Measurements from ENCODE around the gene TPSD1.

Gene TPSD1

DNA sequence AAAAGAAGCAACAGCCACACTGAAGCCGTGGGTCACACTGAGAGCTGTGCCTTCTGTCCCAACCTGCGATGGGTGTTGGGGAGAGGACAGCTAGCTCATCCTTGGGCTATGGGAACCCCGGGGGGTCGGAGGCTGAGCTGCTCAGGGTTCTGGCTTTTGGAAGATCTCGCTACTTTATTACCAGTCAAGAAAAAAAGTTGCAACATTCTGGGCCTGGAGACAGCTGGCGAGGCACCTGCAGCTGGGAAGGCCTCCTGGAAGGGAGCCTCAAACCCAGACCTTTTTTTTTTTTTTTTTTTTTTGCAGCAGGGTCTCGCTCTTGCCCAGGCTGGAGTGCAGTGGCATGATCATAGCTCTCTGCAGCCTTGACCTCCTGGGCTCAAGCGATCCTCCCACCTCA is 24.9 kb downstream of the TPSD1 start:
- Histone ChIP-seq H3K36me3 (ENCODE audit: control insufficient read depth, insufficient read depth, low read length) (no peaks in the 10 kb centered on the region), H3K27me3 (replicated peaks; ENCODE audit: control insufficient read depth, insufficient read depth, low read length, poor library complexity, severe bottlenecking) (peaks cover 11% of the 10 kb centered on the region), H3K4me3 (ENCODE audit: insufficient read depth, low read depth, low read length, poor library complexity, severe bottlenecking) (no peak overlapping the region), H3K9me3 (ENCODE audit: control insufficient read depth, low read length) (no peaks in the 10 kb centered on the region), H3K4me1 (ENCODE audit: control insufficient read depth, insufficient read depth, low read length, poor library complexity, severe bottlenecking) (no peaks in the 10 kb centered on the region), H3K27ac (ENCODE audit: insufficient read depth, low read length, poor library complexity, severe bottlenecking) (no peak overlapping the region)
- DNase-seq = no peak

DNA sequence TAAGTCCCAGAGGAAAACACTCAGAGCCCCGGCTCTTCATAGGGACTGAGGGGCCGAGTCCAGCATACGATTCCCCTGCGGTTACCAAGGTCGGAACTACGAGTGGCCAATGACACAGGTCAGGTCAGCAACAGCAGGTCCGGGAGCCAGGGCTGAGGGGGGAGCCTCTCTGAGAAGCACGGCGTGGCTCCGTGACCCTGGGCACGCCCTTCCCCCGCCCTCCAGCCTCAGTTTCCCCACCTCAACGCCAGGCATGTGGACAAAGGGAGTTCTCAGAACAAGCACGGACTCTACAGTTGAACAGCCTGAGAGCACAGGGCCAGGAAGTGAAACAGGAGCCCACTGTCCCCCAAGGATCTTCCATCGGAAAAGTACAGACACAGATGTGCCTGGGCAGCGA is 25.6 kb downstream of the TPSD1 start:
- Histone ChIP-seq H3K27me3 (replicated peaks; ENCODE audit: control insufficient read depth, insufficient read depth, low read length, poor library complexity, severe bottlenecking) (peaks cover 11% of the 10 kb centered on the region), H3K4me3 (ENCODE audit: insufficient read depth, low read depth, low read length, poor library complexity, severe bottlenecking) (no peak overlapping the region), H3K9me3 (ENCODE audit: control insufficient read depth, low read length) (no peaks in the 10 kb centered on the region), H3K4me1 (ENCODE audit: control insufficient read depth, insufficient read depth, low read length, poor library complexity, severe bottlenecking) (no peaks in the 10 kb centered on the region), H3K36me3 (ENCODE audit: control insufficient read depth, insufficient read depth, low read length) (no peaks in the 10 kb centered on the region), H3K27ac (ENCODE audit: insufficient read depth, low read length, poor library complexity, severe bottlenecking) (no peak overlapping the region)
- no peak for DNase-seq

DNA sequence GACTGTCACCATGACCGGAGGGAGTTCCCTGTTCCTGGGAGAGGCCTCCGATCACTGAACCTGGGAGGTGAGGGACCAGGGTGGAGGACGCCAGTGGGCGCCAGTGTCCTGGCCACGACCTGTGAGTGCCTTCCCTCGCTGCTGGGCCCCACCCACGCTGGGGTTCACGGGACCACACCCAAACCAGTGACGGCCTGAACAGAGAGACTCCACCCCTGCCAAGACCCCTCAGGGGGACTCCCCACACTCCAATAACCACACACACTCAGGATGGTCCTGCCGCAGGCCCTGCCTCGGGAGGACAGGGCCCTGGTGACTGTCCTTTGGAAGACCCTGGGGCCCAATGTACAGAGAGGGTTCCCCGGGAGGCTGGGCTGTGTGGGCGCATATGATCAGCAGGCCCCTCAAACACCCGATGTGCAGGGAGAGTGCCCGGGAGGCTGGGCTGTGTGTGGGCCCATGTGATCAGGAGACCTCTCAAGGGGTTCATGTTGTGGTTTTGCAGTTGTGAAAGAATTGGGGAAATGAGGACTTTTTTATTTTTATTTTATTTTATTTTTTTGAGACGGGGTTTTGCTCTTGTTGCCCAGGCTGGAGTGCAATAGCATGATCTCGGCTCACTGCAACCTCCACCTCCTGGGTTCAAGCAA is 26.6 kb downstream of the TPSD1 start:
- Histone ChIP-seq H3K4me3 (ENCODE audit: insufficient read depth, low read depth, low read length, poor library complexity, severe bottlenecking) (no peak overlapping the region), H3K9me3 (ENCODE audit: control insufficient read depth, low read length) (no peaks in the 10 kb centered on the region), H3K27me3 (replicated peaks; ENCODE audit: control insufficient read depth, insufficient read depth, low read length, poor library complexity, severe bottlenecking) (peaks cover 6% of the 10 kb centered on the region)

DNA sequence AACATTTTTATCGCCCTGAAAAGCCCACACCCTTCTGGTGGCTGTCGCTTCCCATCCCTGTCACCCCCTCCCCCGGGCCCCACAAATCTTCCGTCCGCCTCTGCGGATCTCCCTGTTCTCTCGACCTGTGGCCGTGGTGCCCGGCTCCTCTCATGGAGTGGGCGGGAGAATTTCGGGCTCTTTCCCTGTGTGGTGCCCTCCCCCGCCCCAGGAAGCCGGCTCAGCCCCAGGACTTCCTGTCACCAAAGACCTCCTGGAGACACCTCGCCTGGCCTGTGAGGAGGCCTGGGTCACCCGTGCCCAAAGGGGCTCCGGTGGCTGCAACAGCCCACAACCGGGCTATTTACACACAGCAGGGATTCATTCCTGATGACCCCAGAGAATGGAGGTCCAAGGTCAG is 27.4 kb downstream of the TPSD1 start:
- Histone ChIP-seq H3K4me1 (ENCODE audit: control insufficient read depth, insufficient read depth, low read length, poor library complexity, severe bottlenecking) (no peaks in the 10 kb centered on the region), H3K27me3 (replicated peaks; ENCODE audit: control insufficient read depth, insufficient read depth, low read length, poor library complexity, severe bottlenecking) (no peaks in the 10 kb centered on the region), H3K9me3 (ENCODE audit: control insufficient read depth, low read length) (no peaks in the 10 kb centered on the region), H3K4me3 (ENCODE audit: insufficient read depth, low read depth, low read length, poor library complexity, severe bottlenecking) (no peak overlapping the region), H3K27ac (ENCODE audit: insufficient read depth, low read length, poor library complexity, severe bottlenecking) (no peak overlapping the region), H3K36me3 (ENCODE audit: control insufficient read depth, insufficient read depth, low read length) (no peaks in the 10 kb centered on the region)
- no peak for DNase-seq

More for the DNA sequence above, 26.6 kb downstream of the TPSD1 start:
- H3K4me1 ChIP-seq (ENCODE audit: control insufficient read depth, insufficient read depth, low read length, poor library complexity, severe bottlenecking) = no peaks in the 10 kb centered on the region
- no peak overlapping the region for H3K27ac ChIP-seq (ENCODE audit: insufficient read depth, low read length, poor library complexity, severe bottlenecking)
- DNase-seq = no peak
- H3K36me3 ChIP-seq (ENCODE audit: control insufficient read depth, insufficient read depth, low read length) = no peaks in the 10 kb centered on the region

DNA sequence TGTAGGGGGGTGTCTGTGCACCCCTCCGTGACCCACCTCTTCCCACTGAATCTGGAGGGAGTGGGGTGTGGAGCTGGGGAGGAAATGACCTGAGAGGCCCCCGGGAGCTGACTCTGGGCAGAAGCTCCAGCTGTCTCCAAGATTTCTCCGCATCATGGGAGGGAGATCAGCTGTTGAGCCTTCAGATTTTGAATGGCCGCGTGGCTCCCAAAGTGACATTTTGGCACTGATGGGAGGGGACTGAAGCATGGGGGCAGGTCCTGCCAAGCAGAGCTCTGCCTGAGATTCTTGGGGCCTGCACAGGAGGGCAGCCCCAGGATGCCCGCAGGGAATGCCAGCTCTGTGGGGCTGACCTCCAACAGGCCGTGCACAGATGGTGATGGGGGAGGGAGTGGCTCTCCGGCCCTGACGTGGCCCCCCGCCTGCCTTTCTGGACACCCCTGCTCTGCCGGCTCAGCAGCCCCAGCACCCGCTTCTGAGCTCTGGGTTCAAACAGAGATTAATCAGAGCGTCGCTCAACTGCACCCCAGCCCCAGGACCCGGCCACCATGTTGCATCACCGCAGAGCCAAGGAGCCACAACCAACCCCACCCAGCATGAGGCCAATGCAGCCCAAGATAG is 28.2 kb downstream of the TPSD1 start:
- no peak overlapping the region for H3K4me3 ChIP-seq (ENCODE audit: insufficient read depth, low read depth, low read length, poor library complexity, severe bottlenecking)
- no peaks in the 10 kb centered on the region for H3K9me3 ChIP-seq (ENCODE audit: control insufficient read depth, low read length)
- no peak for DNase-seq
- H3K27ac ChIP-seq (ENCODE audit: insufficient read depth, low read length, poor library complexity, severe bottlenecking) = no peak overlapping the region
- H3K4me1 ChIP-seq (ENCODE audit: control insufficient read depth, insufficient read depth, low read length, poor library complexity, severe bottlenecking) = no peaks in the 10 kb centered on the region
- peaks cover 8% of the 10 kb centered on the region for H3K27me3 ChIP-seq (replicated peaks; ENCODE audit: control insufficient read depth, insufficient read depth, low read length, poor library complexity, severe bottlenecking)
- no peaks in the 10 kb centered on the region for H3K36me3 ChIP-seq (ENCODE audit: control insufficient read depth, insufficient read depth, low read length)

DNA sequence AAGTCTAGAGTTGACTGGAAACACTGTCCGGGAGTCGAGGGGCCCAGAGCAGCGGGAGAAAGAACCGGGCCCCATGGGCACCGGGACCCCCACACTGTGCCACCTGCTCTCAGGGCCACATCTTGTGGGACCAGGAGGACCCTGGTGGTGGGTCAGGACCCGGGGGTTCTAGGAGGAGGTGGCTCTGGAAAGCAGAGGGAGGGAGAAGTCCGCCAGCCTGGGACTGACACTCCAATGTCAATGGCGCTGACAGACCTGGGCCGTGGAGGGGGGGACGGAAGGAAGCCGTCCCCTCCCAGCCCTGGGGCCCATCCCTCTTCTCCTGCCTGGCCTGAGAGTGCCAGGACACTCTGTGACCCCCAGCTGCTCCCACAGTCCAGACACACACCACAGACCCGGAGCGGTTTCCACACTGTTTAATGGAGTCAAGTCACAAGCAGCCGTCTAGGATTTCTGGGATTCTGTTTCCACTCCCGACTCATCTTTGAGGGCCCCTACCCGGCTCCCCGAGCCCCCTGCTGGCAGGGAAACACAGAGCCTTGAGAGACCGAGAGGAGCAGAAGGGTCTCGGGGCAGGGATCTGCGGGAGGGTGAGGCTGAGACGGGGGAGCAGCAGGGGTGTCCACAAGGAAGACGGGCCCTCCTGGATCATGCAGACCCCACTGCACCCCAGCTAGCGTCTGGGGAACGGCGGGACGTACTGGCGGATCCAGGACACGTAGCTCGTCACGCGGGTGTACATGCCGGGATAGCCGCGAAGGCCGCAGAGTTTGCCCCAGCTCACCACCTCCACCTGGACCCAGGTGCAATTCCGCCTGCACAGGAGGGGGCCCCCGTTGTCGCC is 30.0 kb downstream of the TPSD1 start:
- Histone ChIP-seq H3K36me3 (ENCODE audit: control insufficient read depth, insufficient read depth, low read length) (no peaks in the 10 kb centered on the region), H3K27ac (ENCODE audit: insufficient read depth, low read length, poor library complexity, severe bottlenecking) (no peak overlapping the region), H3K27me3 (replicated peaks; ENCODE audit: control insufficient read depth, insufficient read depth, low read length, poor library complexity, severe bottlenecking) (peaks cover 10% of the 10 kb centered on the region), H3K4me3 (ENCODE audit: insufficient read depth, low read depth, low read length, poor library complexity, severe bottlenecking) (no peak overlapping the region), H3K4me1 (ENCODE audit: control insufficient read depth, insufficient read depth, low read length, poor library complexity, severe bottlenecking) (peaks cover 3% of the 10 kb centered on the region), H3K9me3 (ENCODE audit: control insufficient read depth, low read length) (no peaks in the 10 kb centered on the region)
- DNase-seq = no peak

DNA sequence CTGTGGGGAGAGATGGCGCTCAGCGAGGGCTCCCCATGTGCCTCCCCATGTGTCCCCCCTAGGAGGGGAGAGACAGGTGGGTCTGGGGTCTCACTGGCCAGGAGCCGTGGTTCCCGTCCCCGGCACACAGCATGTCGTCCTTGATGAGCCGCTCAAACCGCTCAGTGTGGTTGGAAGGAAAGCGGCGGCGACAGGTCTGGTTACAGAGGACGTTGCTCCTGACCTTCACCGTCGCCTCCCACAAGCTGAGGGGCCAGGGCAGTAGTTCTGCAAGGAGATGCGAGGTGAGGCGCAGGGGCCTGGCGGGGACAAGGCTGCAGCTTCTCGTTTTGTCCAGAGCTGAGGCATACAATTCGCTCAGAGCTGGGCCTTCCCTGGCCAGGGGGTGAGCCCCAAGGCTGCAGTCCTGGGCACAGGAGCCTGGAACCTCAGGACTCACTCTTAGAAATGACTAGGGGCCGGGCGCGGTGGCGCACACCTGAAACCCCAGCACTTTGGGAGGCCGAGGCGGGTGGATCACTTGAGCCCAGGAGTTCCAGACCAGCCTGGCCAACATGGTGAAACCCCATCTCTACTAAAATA is 30.7 kb downstream of the TPSD1 start:
- H3K36me3 ChIP-seq (ENCODE audit: control insufficient read depth, insufficient read depth, low read length) = no peaks in the 10 kb centered on the region
- no peak overlapping the region for H3K4me3 ChIP-seq (ENCODE audit: insufficient read depth, low read depth, low read length, poor library complexity, severe bottlenecking)
- DNase-seq = no peak
- peaks cover 10% of the 10 kb centered on the region for H3K27me3 ChIP-seq (replicated peaks; ENCODE audit: control insufficient read depth, insufficient read depth, low read length, poor library complexity, severe bottlenecking)
- no peaks in the 10 kb centered on the region for H3K9me3 ChIP-seq (ENCODE audit: control insufficient read depth, low read length)
- peaks cover 3% of the 10 kb centered on the region for H3K4me1 ChIP-seq (ENCODE audit: control insufficient read depth, insufficient read depth, low read length, poor library complexity, severe bottlenecking)
- no peak overlapping the region for H3K27ac ChIP-seq (ENCODE audit: insufficient read depth, low read length, poor library complexity, severe bottlenecking)

DNA sequence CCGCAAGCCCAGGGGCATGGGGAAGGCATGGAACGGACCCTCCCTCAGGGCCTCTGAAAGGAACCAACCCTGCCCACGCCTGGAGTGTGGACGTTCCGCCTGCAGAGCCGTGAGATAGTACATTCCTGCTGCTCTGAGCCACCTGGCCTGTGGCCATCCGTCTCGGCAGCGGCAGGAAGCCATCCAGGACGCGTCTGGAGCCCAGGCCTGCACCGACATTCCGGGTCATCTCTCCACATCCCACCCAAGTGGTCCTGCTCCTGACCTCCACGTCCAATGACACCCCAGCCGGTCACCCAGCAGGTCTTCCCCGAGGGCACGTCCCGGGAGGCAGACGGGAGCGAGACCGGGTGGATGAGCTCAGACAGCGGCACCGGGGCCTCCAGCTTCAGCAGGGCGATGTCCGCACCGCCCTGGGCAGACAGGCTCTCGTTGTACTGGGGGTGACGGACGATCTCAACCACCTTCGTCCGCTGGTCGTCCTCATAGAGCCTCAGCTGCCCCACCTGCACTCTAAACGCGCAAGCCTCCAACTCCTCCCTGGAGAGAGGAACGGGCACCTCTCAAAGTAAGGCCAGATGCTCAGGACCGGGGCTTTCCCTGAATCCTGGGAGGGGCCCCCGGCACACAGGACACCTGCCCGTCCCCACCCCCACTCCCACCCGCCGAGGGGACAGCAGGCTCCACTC is 32.3 kb downstream of the TPSD1 start:
- peaks cover 10% of the 10 kb centered on the region for H3K27me3 ChIP-seq (replicated peaks; ENCODE audit: control insufficient read depth, insufficient read depth, low read length, poor library complexity, severe bottlenecking)
- H3K9me3 ChIP-seq (ENCODE audit: control insufficient read depth, low read length) = no peaks in the 10 kb centered on the region
- H3K4me3 ChIP-seq (ENCODE audit: insufficient read depth, low read depth, low read length, poor library complexity, severe bottlenecking) = no peak overlapping the region
- no peak for DNase-seq
- no peak overlapping the region for H3K27ac ChIP-seq (ENCODE audit: insufficient read depth, low read length, poor library complexity, severe bottlenecking)
- H3K36me3 ChIP-seq (ENCODE audit: control insufficient read depth, insufficient read depth, low read length) = no peaks in the 10 kb centered on the region
- H3K4me1 ChIP-seq (ENCODE audit: control insufficient read depth, insufficient read depth, low read length, poor library complexity, severe bottlenecking) = peaks cover 3% of the 10 kb centered on the region

DNA sequence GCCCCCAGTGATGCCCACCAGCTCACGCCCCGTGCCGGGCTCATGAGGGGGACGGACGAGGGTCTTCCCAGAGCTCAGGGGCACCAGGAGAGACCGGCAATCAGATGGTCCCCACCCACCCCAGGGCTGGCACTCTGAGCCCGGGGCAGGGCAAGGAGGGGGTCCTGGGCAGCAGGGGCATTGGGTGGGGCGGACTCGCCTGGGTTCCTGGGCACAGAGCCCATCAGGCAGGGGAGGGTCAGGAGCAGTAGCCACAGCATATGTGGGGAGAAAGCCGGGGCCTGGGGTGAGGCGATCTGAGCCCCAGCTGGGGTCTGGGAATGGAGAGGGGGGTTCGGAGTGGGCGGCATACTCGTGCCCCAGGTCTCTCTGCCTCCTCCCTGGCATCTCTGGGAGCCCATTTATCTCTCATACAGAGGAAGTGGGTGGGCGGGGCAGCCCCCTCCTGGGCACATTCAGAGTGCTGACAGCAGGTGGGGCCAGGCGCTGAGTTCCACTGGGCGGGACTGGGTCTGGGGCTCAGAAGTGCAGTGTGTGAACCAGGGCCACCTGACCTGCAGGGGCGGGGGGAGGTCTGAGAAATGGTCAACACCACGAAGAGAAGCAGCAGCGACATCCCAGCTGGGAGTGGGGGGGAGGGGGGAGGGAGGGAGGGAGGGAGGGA is 33.1 kb downstream of the TPSD1 start:
- DNase-seq = no peak
- H3K27ac ChIP-seq (ENCODE audit: insufficient read depth, low read length, poor library complexity, severe bottlenecking) = no peak overlapping the region
- peaks cover 3% of the 10 kb centered on the region for H3K4me1 ChIP-seq (ENCODE audit: control insufficient read depth, insufficient read depth, low read length, poor library complexity, severe bottlenecking)
- peaks cover 10% of the 10 kb centered on the region for H3K27me3 ChIP-seq (replicated peaks; ENCODE audit: control insufficient read depth, insufficient read depth, low read length, poor library complexity, severe bottlenecking)
- no peak overlapping the region for H3K4me3 ChIP-seq (ENCODE audit: insufficient read depth, low read depth, low read length, poor library complexity, severe bottlenecking)
- no peaks in the 10 kb centered on the region for H3K9me3 ChIP-seq (ENCODE audit: control insufficient read depth, low read length)
- H3K36me3 ChIP-seq (ENCODE audit: control insufficient read depth, insufficient read depth, low read length) = no peaks in the 10 kb centered on the region

Data from effector memory CD4-positive, alpha-beta T cell (primary cell).